MCF 10A (cell line): ENCODE data around the gene CSF3R. TPM values are rescaled to one million over a fixed set of nuclear protein-coding genes. Genes with fewer than 3 reads are reported as not detected.
"Not testable (repeated sequence)": the region's sequence is repeated elsewhere in the genome, so short reads cannot be mapped to it uniquely, and the experiment has no call there.

ENCODE experiments used
- BruUV-seq: library from RNA; stranded (reverse); fragments of 400-500 nt; replicated peaks from 2 replicates; lab custom pipeline; 2021; lab: Mats Ljungman, UMichigan
- CTCF ChIA-PET: fragments of 300-600 bp; sonication (Branson Sonifier 250); formaldehyde crosslinking; extraction: SDS; loops from one replicate; lab custom pipeline; 2021; ENCODE audit warnings: antibody characterized with exemption, inconsistent platforms; lab: Yijun Ruan, JAX
- POLR2A ChIA-PET: fragments of 300-600, 350-650 bp; sonication (Branson Sonifier 250); formaldehyde crosslinking; extraction: SDS; loops from one replicate; lab custom pipeline; 2020; ENCODE audit warnings: antibody characterized with exemption, inconsistent platforms; lab: Yijun Ruan, JAX
- DNase-seq: peaks from one replicate; pipeline ENCODE4 v3.0.0-alpha.2; 2018; ENCODE audit not compliant: unreplicated experiment
- H3K27ac Mint-ChIP-seq: one replicate; pipeline ENCODE4 v1.8.0; 2022; ENCODE audit warnings: mild to moderate bottlenecking, low read depth, mixed read lengths; ENCODE audit not compliant: unreplicated experiment
- H3K27me3 Mint-ChIP-seq: one replicate; pipeline ENCODE4 v1.8.0; 2022; ENCODE audit warnings: mixed read lengths; ENCODE audit not compliant: insufficient read depth, unreplicated experiment
- H3K36me3 Mint-ChIP-seq: one replicate; pipeline ENCODE4 v1.8.0; 2022; ENCODE audit warnings: mild to moderate bottlenecking, moderate library complexity, mixed read lengths; ENCODE audit not compliant: insufficient read depth, unreplicated experiment
- H3K4me1 Mint-ChIP-seq: one replicate; pipeline ENCODE4 v1.8.0; 2022; ENCODE audit warnings: mixed read lengths; ENCODE audit not compliant: insufficient read depth, unreplicated experiment
- H3K4me3 Mint-ChIP-seq: one replicate; pipeline ENCODE4 v1.8.0; 2022; ENCODE audit warnings: mild to moderate bottlenecking, moderate library complexity, mixed read lengths; ENCODE audit not compliant: unreplicated experiment
- H3K9me3 Mint-ChIP-seq: one replicate; pipeline ENCODE4 v1.8.0; 2022; ENCODE audit warnings: mixed read lengths; ENCODE audit not compliant: unreplicated experiment
- intact Hi-C: fragments of 100-400 bp; cut with micrococcal nuclease; formaldehyde crosslinking; loops from 2 replicates; pipeline ENCODE4 v1.14.1; 2022
- total RNA-seq: library from RNA; stranded (reverse); gene quantifications from 2 replicates; pipeline ENCODE4 v1.2.3, GENCODE V29; 2022
- TF ChIP-seq, protein P1 (sequence below): fragments of 200-600 bp; IDR thresholded peaks from one replicate; pipeline ENCODE4 v1.8.0; 2022; ENCODE audit warnings: antibody characterized with exemption, mild to moderate bottlenecking; ENCODE audit not compliant: unreplicated experiment

The CSF3R gene
- total RNA-seq, 1 experiment from 2014 or later, result not detected

DNA sequence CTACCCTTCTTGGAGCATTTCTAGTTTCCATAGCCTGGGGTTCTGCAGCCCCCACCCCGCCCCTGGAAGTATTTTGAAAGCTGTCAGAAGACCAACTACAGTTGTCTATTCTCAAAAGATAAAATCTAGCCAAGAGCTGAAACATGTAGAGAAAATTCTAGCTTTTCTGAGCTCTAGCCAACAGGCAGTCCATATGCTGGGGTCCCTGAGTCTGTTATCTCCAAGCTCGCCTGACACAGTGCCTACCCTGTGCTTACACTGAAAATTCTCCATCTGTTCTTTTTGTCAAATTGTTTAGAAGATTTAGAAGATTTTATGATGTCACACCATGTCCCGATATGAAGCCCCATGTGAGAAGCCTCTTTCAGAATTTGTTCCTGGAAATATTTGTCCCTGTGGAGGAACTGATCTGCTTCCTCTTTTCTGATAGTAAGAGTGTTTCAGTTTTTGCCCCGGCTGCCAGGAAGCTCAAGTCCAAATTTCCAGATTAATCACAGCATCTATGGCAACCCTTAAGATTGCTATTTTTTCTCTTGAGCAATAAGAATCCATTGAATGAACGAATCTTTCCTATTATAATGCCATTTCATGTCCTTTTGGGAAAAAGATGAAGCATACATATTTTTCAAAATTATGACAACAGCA, 23.7 kb upstream of the CSF3R start:
- POLR2A ChIA-PET, result interaction anchor here (1.3 kb wide), 1 partner anchor 236 kb away, joined by 3 read pairs; no protein-coding TSS in a partner anchor
- Mint-ChIP-seq H3K27ac (no peak overlapping the region), H3K27me3 (peaks cover 28% of the 10 kb centered on the region), H3K9me3 (no peaks in the 10 kb centered on the region), H3K4me3 (no peak overlapping the region), H3K4me1 (no peaks in the 10 kb centered on the region), H3K36me3 (no peaks in the 10 kb centered on the region)
- intact Hi-C loops, result no loop called here
- BruUV-seq, result no TSS peak
- CTCF ChIA-PET, result interaction anchor here (0.6 to 4.3 kb wide), 2 partner anchors 10 to 77 kb away, joined by 3 to 30 read pairs; no protein-coding TSS in a partner anchor
- no peak for DNase-seq
- TF ChIP-seq, protein P1, sequence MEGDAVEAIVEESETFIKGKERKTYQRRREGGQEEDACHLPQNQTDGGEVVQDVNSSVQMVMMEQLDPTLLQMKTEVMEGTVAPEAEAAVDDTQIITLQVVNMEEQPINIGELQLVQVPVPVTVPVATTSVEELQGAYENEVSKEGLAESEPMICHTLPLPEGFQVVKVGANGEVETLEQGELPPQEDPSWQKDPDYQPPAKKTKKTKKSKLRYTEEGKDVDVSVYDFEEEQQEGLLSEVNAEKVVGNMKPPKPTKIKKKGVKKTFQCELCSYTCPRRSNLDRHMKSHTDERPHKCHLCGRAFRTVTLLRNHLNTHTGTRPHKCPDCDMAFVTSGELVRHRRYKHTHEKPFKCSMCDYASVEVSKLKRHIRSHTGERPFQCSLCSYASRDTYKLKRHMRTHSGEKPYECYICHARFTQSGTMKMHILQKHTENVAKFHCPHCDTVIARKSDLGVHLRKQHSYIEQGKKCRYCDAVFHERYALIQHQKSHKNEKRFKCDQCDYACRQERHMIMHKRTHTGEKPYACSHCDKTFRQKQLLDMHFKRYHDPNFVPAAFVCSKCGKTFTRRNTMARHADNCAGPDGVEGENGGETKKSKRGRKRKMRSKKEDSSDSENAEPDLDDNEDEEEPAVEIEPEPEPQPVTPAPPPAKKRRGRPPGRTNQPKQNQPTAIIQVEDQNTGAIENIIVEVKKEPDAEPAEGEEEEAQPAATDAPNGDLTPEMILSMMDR, result no peak

DNA sequence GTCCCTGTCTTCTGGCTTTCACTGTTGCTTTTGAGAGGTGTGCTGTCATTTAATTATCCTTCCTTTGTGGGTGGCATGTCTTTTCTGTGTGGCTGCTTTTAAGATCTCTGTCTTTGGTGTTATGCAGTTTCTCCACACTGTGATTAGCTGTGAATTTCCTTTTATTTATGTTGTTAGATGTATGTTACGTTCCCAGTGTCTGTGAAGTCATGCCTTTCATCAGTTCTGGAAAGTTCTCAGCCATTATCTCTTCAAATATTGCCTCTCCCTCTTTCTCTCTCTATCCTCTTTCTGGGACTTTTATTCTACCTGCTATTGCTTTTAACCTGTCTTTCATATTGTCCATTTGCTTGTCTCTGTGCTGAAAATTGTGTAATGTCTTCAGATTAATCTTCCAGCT, 21.0 kb upstream of the CSF3R start:
- Mint-ChIP-seq H3K4me3 (no peak overlapping the region), H3K27me3 (peaks cover 29% of the 10 kb centered on the region), H3K36me3 (no peaks in the 10 kb centered on the region), H3K4me1 (no peaks in the 10 kb centered on the region), H3K9me3 (no peaks in the 10 kb centered on the region), H3K27ac (no peak overlapping the region)
- TF ChIP-seq, protein P1, result no peak
- intact Hi-C loops, result no loop called here
- ChIA-PET POLR2A (no interaction called here), CTCF (no interaction called here)
- BruUV-seq, result no TSS peak
- DNase-seq, result no peak

DNA sequence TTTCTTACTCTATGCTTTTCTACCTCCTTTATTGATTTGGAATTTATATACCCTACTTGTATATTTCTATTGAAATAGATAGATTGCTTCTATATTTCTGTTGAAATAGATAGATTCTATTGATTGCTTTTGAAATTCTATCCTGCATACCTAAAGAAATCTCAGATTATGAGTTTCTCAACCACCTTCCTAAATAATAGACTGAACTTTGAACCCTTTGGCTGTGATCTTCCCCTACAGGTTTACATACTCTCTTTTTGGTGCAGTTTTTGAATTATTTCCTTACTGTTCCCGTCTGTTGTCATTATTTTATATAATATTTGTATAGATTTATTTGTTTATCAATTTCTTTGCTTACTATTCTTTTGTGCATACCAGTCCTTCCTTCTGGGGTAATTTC, 20.4 kb upstream of the CSF3R start:
- H3K4me1 Mint-ChIP-seq, result no peaks in the 10 kb centered on the region
- peaks cover 35% of the 10 kb centered on the region for H3K27me3 Mint-ChIP-seq
- intact Hi-C loops, result no loop called here
- ChIA-PET CTCF (interaction anchor here (1.4 to 2.7 kb wide), 2 partner anchors 13 to 147 kb away, joined by 3 to 13 read pairs; no protein-coding TSS in a partner anchor), POLR2A (no interaction called here)
- H3K27ac Mint-ChIP-seq, result no peak overlapping the region
- TF ChIP-seq, protein P1, result no peak
- no TSS peak for BruUV-seq
- no peak overlapping the region for H3K4me3 Mint-ChIP-seq
- H3K36me3 Mint-ChIP-seq, result no peaks in the 10 kb centered on the region
- H3K9me3 Mint-ChIP-seq, result no peaks in the 10 kb centered on the region
- DNase-seq, result no peak

DNA sequence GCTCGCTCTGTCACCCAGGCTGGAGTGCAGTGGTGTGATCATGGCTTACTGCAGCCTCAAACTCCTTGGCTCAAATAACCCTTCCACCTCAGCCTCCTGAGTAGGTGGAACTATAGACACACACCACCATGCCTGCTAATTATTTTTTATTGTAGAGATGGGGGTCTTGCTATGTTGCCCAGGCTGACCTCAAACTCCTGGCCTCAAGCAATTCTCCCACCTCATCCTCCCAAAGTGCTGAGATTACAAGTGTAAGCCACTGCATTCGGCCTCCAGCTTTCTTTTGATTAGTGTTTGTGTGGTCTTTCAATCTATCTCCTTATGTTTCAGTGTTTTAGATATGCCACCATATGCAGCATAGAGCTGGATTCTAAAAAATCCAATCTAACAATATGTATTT, 19.9 kb upstream of the CSF3R start:
- intact Hi-C loops, result no loop called here

DNA sequence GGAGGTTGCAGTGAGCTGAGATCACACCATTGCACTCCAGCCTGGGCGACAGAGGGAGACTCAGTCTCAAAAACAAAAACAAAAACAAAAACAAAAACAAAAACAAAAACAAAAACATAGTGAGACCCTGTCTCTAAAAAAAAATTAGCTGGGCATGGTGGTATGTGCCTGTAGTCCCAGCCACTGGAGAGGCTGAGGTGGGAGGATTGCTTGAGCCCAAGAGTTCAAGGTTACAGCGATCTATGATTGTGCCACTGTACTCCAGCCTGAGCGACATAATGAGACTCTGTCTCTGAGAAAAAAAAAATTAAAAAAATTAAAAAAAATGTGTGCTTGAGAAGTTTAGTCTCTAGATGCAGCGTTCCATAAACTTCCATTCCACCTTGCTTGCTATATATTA, 19.2 kb upstream of the CSF3R start:
- H3K4me3 Mint-ChIP-seq, H3K27ac Mint-ChIP-seq, H3K9me3 Mint-ChIP-seq, DNase-seq, H3K36me3 Mint-ChIP-seq, BruUV-seq, intact Hi-C loops, H3K4me1 Mint-ChIP-seq: not testable (repeated sequence)
- H3K27me3 Mint-ChIP-seq, result peaks cover 40% of the 10 kb centered on the region
- ChIA-PET CTCF (interaction anchor here (0.6 to 2.7 kb wide), 8 partner anchors 8 to 1370 kb away, joined by 3 to 13 read pairs (median 3); no protein-coding TSS in a partner anchor), POLR2A (interaction anchor here (0.6 kb wide), 1 partner anchor 34 kb away, joined by 3 read pairs; no protein-coding TSS in a partner anchor)

More for the DNA sequence above, 19.9 kb upstream of the CSF3R start:
- DNase-seq, result no peak
- POLR2A ChIA-PET, result no interaction called here
- Mint-ChIP-seq H3K36me3 (no peaks in the 10 kb centered on the region), H3K27ac (no peak overlapping the region), H3K9me3 (no peaks in the 10 kb centered on the region), H3K4me3 (no peak overlapping the region), H3K27me3 (peaks cover 40% of the 10 kb centered on the region), H3K4me1 (no peaks in the 10 kb centered on the region)
- TF ChIP-seq, protein P1, result no peak
- CTCF ChIA-PET, result interaction anchor here (1.4 to 2.7 kb wide), 2 partner anchors 13 to 147 kb away, joined by 3 to 13 read pairs; no protein-coding TSS in a partner anchor
- no TSS peak for BruUV-seq
